Ramos (cell line): ENCODE measurements around the gene CIDEB.

Experiments used
- in situ Hi-C: fragments of 300-500 bp; cut with MboI; formaldehyde crosslinking; loops from one replicate; pipeline ENCODE4 v1.14.3; 2022; ENCODE audit warnings: low sequenced_read_pairs; ENCODE audit not compliant: unreplicated experiment

The CIDEB gene

DNA sequence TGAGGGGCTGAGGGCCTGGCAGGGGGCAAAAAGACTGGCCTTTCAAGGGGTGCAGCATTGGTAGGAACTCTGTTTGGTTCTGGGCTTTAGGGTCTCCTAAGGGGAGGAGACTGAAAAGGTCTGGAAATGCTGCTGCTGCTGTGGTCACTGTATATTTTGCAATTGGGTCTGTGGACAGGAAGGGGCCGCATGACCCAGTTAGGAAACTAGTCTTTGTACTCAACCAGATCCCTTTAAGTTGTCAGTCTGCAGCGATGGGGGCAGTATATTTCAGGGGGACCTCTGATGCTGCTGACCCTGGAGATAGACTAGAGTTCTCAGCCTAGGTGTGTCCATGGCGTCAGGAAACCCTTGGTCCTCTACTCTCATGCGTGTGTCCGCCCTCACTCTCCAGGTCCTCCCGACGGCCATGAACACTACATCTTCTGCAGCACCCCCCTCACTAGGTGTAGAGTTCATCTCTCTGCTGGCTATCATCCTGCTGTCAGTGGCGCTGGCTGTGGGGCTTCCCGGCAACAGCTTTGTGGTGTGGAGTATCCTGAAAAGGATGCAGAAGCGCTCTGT is 7.5 kb upstream of the CIDEB start:
- in situ Hi-C loops = no loop called here

DNA sequence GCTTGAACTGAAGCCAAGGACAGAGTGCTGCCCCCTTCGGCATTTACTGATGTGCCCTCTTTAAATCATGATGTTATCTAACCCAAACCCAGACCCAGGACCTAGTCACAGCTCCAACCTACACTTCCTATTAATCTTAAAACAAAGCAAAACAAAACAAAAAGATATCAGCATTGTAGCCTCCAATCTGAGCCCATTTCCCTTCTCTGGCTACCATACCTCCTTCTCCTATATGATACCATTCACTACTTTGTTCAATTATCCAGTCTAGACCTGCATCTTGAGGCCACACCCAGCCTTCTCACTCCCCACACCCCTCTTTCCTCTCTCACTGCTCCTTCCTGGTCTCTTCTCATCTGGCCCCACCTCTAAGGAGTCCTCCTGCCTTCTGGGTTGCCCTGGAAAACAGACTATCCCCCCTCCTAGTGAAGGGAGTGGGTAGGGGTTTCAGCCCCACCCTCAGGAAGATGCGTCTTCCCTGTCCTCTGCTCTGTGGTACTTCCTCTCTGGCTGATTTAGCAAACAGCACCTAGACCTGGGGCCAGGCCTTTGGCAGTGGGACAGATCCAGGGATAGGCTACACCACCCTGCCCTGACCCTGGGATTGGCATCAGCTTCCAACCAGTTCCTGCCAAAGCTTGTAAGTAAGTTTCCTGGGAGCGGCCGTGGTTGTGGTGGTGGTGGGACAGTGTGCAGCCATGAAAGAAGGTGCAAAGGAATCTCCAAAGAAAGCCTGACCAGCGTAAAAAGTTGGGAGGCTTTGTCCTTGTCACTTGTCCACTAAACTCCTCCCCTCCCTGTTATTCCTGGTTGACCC is 6.8 kb upstream of the CIDEB start:
- in situ Hi-C loops = no loop called here

DNA sequence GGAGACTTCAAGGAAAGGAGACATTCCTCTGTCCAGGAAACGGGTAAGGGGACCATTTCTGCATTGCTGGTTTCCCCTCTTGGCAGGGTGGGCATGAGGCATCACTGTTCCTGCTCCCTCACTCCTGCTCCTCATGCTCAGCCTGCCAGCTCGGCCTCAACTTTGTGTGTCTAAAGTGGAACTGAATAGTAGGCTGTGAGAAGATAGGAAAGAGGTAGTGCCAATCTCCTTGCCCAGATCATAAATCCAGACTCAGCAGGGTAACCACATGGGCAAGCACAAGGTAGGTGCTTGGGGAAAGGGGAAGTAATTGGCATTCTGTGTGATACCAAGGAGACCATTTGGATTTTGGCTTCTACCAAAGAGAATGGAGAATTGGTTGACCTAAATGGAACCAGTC is 6.1 kb upstream of the CIDEB start:
- in situ Hi-C loops = no loop called here

DNA sequence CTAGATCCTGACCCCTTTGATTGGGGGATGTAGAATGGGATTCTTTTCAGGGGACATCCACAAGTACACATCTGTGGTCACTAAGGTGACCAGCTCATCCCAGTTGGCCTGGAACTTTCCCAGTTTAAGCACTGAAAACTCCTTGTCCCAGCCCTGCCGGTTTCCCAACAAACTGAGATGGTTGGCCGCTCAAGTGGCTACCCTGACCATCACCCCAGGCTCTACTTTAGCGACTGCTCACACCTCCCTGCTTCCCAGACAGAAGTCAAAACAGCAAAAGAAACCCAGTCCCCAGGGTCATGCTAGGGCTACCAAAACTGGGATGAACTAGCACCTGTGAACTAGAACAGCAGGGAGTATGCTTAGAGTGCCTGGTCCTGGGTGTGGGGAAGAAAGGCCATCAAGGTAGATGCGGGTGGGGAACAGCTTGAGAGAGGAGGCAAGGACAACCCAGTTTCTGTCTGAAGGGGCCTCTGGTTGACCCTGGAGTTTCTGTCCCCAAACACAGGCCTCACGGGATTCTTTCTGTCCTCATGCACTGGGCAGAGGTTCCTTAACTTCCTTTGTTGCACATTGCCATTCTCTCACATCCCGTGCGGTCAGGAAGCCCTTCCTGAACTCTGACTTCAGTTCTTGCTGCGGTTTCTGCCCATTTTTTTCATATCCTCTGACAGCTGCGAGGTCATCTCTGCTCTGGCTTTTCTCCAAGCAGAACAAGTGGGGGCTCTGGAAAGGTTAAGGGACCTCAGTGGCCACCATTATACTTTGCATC is 5.1 kb upstream of the CIDEB start:
- in situ Hi-C loops = no loop called here

DNA sequence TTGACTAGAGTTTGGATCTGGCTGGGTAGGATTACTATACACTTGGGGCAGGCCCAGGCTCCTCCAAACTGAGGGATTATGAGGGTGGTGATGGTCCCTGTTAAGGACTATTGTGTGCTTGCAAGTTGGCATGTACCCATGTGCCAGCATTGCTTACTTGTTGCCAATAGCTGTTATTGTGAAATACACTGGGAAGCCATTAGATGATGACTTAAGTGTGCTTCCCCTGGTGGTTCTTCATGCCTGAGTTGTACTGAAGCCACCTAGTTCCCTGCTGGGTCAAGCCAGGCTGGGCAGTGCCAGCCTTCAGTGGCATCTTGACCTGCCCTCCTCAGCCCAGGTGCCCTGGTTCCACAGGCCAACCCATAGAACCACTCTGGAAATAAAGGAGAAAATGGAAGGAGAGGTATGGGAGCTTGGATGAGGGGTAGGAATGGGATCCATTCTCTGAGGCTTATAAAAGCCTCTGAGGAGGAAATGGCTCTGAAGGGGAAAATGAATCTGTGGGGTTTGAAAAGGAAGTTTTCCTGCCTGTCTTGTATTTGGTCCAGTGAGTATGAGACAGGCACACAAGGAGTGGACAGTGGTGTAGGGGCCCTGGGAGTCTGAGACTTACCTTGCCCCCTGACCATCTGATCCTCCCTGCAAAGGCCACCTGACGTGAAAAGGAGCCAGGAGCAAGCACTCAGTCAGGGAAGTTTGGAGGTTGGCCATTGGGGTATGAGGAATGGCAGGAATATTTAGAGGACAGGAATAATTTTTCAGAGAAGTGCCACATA is 4.2 kb upstream of the CIDEB start:
- in situ Hi-C loops = no loop called here

DNA sequence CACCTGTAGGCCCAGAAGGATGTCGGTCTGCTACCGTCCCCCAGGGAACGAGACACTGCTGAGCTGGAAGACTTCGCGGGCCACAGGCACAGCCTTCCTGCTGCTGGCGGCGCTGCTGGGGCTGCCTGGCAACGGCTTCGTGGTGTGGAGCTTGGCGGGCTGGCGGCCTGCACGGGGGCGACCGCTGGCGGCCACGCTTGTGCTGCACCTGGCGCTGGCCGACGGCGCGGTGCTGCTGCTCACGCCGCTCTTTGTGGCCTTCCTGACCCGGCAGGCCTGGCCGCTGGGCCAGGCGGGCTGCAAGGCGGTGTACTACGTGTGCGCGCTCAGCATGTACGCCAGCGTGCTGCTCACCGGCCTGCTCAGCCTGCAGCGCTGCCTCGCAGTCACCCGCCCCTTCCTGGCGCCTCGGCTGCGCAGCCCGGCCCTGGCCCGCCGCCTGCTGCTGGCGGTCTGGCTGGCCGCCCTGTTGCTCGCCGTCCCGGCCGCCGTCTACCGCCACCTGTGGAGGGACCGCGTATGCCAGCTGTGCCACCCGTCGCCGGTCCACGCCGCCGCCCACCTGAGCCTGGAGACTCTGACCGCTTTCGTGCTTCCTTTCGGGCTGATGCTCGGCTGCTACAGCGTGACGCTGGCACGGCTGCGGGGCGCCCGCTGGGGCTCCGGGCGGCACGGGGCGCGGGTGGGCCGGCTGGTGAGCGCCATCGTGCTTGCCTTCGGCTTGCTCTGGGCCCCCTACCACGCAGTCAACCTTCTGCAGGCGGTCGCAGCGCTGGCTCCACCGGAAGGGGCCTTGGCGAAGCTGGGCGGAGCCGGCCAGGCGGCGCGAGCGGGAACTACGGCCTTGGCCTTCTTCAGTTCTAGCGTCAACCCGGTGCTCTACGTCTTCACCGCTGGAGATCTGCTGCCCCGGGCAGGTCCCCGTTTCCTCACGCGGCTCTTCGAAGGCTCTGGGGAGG is 3.1 kb upstream of the CIDEB start, which contains the start of gene LTB4R:
Gene LTB4R (plus strand): TSS at position 857 of the 959 bp plus-strand sequence. CDS start 4,150 bp downstream, outside the sequence.
- in situ Hi-C loops = no loop called here

DNA sequence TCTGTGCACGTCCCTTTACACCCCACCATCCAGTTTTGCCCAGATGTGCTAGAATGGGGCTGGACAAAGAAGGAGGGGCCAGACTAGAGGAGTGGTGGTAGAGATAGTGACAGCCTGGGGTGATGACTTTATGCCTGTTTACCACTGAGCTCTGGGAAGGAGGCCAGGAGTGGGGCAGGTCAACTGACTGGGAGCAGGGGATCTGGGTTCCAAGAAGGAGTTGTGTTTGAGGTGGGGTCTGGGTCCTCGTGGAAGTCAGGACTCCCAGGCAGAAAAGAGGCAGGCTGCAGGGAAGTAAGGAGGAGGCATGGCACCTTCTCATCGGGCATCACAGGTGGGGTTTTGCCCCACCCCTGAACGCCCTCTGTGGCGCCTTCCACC is 2.5 kb upstream of the CIDEB start:
- in situ Hi-C loops = no loop called here

DNA sequence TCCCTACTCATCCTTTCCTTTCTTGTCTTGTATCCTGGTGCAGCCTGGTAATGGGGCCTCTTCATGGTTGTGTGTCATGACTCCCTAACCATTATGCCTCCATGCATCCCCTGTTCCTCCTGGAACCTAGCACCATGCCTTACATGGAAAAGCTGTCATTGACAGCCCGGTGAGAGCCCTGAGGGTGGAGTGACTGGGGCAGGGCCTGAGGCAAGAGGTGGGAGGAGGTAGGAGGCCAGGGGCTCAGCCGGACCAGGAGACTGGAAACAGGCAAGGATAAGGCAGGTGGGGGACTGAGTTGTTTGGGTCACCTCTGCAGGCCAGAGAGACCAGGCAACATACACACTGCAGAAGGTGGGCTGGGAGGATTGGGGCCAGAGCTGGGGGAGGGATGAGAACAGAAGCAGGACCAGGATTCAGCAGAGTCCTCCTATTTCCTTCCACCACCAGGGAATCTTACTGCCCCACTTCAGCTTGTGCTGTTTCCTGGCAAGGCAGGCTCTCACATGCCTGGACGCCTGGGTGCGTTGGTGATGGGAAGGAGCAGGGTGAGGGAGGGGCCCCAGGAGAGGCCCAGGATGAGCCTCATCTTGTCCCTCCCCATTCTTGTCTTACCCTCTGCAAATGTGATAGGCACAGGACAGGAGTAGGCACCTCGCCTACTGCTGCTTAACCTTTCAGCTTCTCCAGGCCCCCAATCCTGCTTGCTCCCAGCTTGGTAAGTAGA is 1.9 kb upstream of the CIDEB start, which contains the start of gene LTB4R2:
Gene LTB4R2 (plus strand): TSS at position 603 of the 727 bp plus-strand sequence. CDS start 525 bp downstream, outside the sequence.
- in situ Hi-C loops = no loop called here

DNA sequence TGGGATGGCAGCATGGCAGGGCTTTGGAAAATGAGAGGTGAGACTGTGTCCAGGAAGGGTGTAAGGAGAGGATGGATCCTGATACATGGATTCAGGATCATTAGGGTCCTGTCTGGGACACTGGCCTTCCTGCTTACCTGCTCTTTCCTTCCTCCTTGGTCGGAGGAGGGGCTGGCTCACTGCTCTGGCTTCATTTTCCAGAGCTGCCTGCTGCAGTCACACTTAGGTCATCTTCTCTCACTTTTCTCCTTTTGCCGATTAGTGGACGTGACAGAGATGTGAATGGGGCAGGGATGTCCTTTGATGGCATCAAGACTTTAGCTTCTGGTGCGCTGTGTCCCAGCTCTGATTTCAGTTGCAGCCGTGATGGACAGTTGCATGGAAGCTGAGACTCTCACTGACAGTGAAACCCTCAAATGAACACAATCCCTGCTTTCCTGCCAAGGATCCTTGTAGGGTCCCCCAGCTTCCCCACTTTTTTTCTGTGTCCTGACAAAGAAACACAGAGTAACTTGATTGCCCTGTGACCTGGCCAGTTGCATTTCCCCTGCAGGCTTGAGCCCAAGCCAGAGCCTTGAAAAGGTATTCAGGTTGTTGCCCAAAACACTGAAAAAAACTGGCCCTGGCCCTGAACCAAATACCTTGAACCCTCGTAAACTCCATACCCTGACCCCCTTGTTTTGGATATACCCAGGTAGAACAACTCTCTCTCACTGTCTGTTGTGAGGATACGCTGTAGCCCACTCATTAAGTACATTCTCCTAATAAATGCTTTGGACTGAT is 756 bp upstream of the CIDEB start:
- in situ Hi-C loops = no loop called here

DNA sequence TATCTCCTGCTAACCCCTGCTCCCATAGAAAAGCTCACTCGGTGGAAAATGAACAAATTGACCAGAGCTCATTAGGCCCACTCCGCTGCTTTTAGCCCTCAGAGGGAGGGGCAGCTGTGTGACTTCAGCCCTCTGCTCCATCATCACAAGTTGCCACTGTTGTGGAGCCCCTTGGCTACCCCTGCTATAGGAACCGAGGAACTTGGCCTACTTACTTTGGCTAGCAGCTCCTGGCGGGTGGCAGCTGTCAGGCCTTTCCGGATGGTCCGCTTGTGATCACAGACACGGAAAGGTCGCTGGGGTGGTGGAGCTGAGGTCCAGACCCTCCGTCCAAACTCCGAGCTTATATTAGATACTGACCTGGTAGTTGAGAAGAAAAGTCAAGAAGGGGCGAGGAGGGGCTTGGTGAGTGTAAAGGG is 612 bp downstream of the CIDEB start:
- in situ Hi-C loops = no loop called here

DNA sequence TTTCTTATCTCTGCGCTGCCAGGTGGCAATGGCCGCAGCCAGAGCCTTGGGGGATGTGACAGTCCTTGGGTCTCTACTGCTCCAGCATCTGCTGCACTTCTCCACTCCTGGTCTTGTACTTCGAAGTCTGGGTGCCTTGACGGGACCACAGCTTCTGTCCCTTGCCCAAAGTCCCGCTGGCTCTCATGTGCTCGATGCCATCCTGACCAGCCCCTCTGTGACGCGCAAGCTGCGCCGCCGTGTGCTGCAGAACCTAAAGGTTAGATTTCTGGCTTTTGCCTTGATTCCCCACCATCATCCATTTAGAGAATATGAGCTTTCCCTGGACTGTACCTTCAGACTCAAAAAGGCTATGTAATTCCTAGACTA is 3.8 kb downstream of the CIDEB start:
- in situ Hi-C loops = no loop called here

DNA sequence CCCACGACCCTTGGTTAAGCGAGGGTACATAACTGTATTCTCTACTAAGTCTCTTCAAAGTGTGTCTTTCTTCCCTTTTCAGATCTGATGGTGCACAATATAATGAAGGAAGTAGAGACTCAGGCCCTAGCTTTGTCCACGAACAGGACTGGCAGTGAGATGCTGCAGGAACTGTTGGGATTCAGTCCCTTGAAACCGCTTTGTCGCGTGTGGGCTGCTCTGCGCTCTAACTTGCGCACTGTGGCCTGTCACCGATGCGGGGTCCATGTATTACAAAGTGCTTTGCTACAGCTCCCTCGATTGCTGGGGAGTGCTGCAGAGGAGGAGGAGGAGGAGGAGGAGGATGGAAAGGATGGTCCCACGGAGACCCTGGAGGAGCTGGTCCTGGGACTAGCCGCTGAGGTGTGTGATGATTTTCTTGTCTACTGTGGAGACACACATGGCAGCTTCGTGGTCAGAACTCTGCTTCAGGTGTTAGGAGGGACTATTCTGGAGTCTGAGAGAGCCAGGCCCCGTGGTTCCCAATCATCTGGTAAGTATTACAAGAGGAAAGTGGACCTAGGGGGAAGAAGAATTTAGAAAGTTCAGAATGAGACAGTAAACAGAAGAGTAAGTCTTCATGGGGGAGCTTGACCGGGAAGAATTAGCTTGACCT is 7.3 kb downstream of the CIDEB start:
- in situ Hi-C loops = no loop called here

DNA sequence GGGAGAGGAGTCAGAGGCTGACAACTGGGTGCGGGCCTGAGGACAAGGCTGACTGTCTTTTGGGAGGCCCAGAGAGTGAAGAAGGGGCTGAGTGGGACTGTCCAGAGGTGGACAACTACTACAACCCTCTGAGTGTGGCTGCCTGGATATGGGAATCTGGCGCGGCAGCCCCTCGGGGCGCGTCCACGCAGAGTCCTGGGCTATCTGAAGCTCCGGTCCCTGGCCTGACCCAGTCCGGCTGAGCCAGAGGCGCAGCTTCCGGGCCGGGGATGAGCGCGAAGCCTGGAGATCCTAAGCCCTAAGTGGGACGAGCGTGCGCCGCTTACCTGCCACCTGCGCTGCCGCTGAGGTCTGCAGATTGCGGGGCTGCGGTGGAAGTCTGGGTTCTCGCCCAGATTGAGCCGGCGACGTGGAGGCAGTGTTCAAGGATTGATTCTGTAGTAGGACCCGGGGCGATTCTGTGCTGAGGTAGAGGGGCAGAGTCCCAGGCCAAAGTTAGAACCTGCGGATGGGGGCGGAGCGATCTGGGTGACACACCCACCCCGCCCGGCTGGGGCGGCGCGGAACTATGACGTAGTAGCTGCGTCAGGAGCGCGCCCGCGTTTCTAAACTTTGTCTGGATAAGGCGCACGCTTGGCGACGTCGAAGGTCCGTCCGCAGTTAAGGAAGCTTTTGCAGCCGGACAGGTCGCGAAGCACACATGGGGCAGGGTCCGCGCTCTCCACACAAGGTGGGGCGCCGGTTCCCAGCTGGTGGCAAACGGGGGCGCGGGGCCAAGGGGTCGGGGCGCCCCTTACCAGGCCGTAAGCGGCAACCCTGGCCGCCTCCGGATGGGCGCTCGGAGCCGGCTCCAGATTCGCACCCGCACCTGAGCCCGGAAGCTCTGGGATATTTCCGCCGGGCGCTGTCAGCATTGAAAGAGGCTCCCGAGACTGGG is 8.3 kb downstream of the CIDEB start, which contains the start of the genes DHRS1 and NOP9:
Gene DHRS1 (minus strand): TSS at position 526 of the 937 bp plus-strand sequence. CDS start 674 bp downstream, outside the sequence.
Gene NOP9 (plus strand): TSS at position 596 of the 937 bp plus-strand sequence. CDS start 105 bp downstream, at position 701.
- in situ Hi-C loops = loop anchor here (5.0 kb wide), 1 partner anchor 57 kb away; the partner anchor contains the start of gene TINF2

DNA sequence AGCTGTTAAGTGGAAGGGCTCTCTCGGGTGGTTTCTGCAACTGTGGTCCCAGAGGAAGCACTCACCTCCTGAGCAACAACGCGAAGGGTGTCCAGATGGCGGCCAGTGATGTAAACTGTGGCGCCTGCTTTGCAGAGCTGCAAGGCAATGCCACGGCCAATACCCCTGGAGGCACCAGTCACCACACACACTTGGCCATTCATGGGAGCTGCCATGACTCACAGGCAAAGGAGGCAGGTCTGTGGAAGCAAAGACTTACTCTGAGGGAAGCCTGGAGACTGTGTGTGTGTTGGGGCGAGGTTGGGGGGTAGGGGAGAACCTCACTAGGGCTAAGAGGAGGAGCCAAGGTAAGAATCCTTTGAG is 8.9 kb downstream of the CIDEB start:
- in situ Hi-C loops = loop anchor here (5.0 kb wide), 1 partner anchor 57 kb away; the partner anchor contains the start of gene TINF2

DNA sequence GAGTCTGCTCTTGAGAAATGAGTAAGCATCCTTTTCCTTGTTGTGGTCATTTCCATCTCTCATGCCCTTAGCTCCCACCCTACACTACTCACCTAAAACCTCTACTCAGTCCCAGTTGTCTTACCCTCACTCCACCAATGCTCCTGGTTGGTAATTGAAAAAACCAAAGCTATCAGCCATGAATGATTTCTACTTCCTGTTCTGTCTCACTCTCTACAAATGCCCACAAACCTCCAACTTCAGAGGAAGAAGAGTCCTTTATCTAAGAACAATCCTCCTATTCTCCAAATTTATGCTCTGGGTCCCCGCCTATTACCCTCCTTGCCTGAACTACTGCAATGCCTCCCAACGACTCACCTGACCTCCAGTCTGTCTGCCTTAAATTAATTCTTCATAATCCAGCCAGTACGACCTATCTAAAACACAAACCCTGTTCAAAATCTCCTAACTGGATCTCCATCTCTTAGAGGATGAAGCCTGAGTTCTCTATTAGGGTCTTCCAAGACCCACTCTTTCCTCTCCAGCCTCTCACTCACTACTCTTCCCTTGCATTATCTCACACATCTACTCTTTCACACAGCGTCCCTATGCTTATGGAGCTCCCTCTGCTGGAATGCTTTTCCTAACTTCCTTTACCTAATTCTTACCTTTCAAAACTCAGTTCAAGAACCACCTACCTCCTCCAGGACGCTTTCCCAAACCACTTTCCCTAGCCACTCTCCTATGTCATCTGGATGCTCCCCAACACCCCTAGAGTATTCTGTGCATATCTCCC is 10.4 kb downstream of the CIDEB start:
- in situ Hi-C loops = loop anchor here (5.0 kb wide), 1 partner anchor 55 kb away; the partner anchor contains the start of gene TINF2
